Smooth muscle cell (in vitro differentiated cells): Measurements from ENCODE around the gene OPCML. TPM values are rescaled to one million over a fixed set of nuclear protein-coding genes. Genes with fewer than 3 reads are reported as not detected.

Source experiments
- DNase-seq: peaks from one replicate; lab custom pipeline; 2025; ENCODE audit not compliant: unreplicated experiment; lab: John Stamatoyannopoulos, UW
- H2AFZ ChIP-seq: fragments of 200-600 bp; sonication (generic); 2 replicates; pipeline ENCODE4 v1.6.0; 2016; ENCODE audit warnings: antibody characterized with exemption, low read depth, mild to moderate bottlenecking
- H3F3A ChIP-seq: fragments of 200-600 bp; sonication (generic); 2 replicates; pipeline ENCODE4 v1.6.0; 2017; ENCODE audit warnings: antibody characterized with exemption, low read depth
- H3K27ac ChIP-seq: fragments of 200-600 bp; sonication (generic); 2 replicates; pipeline ENCODE4 v1.5.1; 2016; ENCODE audit warnings: low read depth, mild to moderate bottlenecking
- H3K27me3 ChIP-seq: fragments of 200-600 bp; sonication (generic); 2 replicates; pipeline ENCODE4 v1.6.1; 2016; ENCODE audit warnings: low read depth, mild to moderate bottlenecking
- H3K36me3 ChIP-seq: fragments of 200-600 bp; sonication (generic); 2 replicates; pipeline ENCODE4 v1.5.1; 2016; ENCODE audit warnings: low read depth
- H3K4me1 ChIP-seq: fragments of 200-600 bp; sonication (generic); 2 replicates; pipeline ENCODE4 v1.5.1; 2016; ENCODE audit warnings: low read depth
- H3K4me2 ChIP-seq: fragments of 200-600 bp; sonication (generic); 2 replicates; pipeline ENCODE4 v1.6.0; 2016; ENCODE audit warnings: mild to moderate bottlenecking
- H3K4me3 ChIP-seq: fragments of 200-600 bp; sonication (generic); 2 replicates; pipeline ENCODE4 v1.5.1; 2016; ENCODE audit warnings: mild to moderate bottlenecking
- H3K79me2 ChIP-seq: fragments of 200-600 bp; sonication (generic); 2 replicates; pipeline ENCODE4 v1.6.0; 2016; ENCODE audit warnings: low read depth, mild to moderate bottlenecking
- H3K9ac ChIP-seq: fragments of 200-600 bp; sonication (generic); 2 replicates; pipeline ENCODE4 v1.6.0; 2016; ENCODE audit warnings: low read depth
- H3K9me3 ChIP-seq: fragments of 200-600 bp; sonication (generic); replicated peaks from 2 replicates; pipeline ENCODE4 v1.5.1; 2016; ENCODE audit warnings: low read depth
- H4K20me1 ChIP-seq: fragments of 200-600 bp; sonication (generic); 2 replicates; pipeline ENCODE4 v1.6.0; 2016; ENCODE audit warnings: low read depth
- WGBS: methylation state at CpG from one replicate; pipeline ENCODE4 v1.1.7; 2016; ENCODE audit warnings: low lambda C conversion rate; 5-methylcytosine and 5-hydroxymethylcytosine counted together
- polyA plus RNA-seq: library from polyadenylated mRNA; unstranded; fragments of >200 nt; fragmentation: Nextera tagmentation; extraction: Ambion mirVana; gene quantifications from 2 replicates; pipeline ENCODE4 v1.2.1, GENCODE V29; 2016
- total RNA-seq: library from RNA; depleted of rRNA; stranded (reverse); fragments of >200 nt; gene quantifications from 2 replicates; pipeline ENCODE4 v1.2.3, GENCODE V29; 2014
- TF ChIP-seq, protein P1 (sequence below): fragments of 200-600 bp; sonication (generic); IDR thresholded peaks from 2 replicates; pipeline ENCODE4 v1.5.1; 2017; ENCODE audit warnings: borderline replicate concordance, mild to moderate bottlenecking, antibody characterized with exemption; ENCODE audit not compliant: insufficient read depth, poor library complexity, severe bottlenecking

Gene OPCML
- total and polyA plus RNA-seq, 2 experiments from 2014 or later = 0.42 to 0.58 TPM

DNA sequence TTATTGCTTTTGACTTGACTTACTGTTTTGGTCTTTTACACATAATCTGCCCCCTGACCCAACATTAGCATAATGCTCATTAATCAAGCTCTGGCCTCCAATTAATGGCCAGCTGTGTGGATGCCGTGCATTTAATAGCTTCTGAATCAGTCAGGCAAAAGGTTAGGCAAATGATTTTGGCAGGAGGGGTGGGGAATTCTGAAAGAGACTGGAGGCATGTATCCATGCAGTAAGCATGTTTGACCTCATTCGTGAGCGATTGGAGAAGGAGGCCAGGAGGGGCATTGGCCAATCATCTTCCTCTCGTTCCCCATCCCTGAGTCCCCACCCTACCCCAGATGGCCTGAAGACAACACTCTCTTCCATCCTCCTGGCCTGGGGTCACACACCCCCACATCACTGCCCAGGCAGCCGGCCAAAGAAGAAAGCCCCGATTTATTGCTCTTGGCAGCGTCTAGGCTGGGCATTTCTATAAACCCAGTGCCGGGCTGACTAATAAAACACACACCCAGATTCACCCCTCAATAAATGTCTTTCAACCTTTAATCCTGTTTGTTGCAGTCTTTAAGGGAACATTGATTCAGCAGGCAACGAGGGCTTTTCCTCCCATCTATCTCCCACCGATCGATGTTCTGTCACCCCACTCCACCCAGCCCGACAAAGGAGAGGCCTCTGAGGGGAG lies 150.0 kb downstream of the OPCML start:
- H2AFZ ChIP-seq = no peak overlapping the region
- H3K4me3 ChIP-seq = no peak overlapping the region
- TF ChIP-seq, protein P1, sequence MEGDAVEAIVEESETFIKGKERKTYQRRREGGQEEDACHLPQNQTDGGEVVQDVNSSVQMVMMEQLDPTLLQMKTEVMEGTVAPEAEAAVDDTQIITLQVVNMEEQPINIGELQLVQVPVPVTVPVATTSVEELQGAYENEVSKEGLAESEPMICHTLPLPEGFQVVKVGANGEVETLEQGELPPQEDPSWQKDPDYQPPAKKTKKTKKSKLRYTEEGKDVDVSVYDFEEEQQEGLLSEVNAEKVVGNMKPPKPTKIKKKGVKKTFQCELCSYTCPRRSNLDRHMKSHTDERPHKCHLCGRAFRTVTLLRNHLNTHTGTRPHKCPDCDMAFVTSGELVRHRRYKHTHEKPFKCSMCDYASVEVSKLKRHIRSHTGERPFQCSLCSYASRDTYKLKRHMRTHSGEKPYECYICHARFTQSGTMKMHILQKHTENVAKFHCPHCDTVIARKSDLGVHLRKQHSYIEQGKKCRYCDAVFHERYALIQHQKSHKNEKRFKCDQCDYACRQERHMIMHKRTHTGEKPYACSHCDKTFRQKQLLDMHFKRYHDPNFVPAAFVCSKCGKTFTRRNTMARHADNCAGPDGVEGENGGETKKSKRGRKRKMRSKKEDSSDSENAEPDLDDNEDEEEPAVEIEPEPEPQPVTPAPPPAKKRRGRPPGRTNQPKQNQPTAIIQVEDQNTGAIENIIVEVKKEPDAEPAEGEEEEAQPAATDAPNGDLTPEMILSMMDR = no peak
- H3F3A ChIP-seq = no peaks in the 10 kb centered on the region
- WGBS = 85% methylated on average over 12 of the region's 12 CpGs
- no peak overlapping the region for H3K9ac ChIP-seq
- DNase-seq = no peak
- peaks cover 13% of the 10 kb centered on the region for H3K27me3 ChIP-seq
- no peaks in the 10 kb centered on the region for H3K4me1 ChIP-seq
- H3K9me3 ChIP-seq = no peaks in the 10 kb centered on the region
- H4K20me1 ChIP-seq = no peaks in the 10 kb centered on the region
- H3K79me2 ChIP-seq = no peaks in the 10 kb centered on the region
- no peaks in the 10 kb centered on the region for H3K36me3 ChIP-seq
- no peak overlapping the region for H3K27ac ChIP-seq
- no peak overlapping the region for H3K4me2 ChIP-seq

DNA sequence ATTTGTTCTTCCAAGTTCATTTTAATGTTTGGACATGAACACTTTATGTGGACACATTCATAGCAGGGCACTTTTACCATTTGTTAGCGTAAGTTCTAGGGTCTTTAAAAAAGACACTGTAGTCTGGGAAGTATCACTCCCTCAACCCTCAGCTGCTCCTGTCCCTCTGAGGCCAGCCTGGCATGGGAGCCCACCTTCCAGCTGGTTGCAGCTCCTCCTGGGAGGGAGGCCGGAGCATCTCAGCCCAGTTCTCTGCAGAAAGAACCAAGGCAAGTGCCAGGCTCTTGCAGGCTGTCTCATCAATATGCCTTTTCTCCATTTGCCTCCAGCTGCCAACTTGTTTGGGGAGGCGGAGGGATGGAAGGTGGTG lies 150.6 kb downstream of the OPCML start:
- Histone ChIP-seq H3K79me2 (no peaks in the 10 kb centered on the region), H3K9me3 (no peaks in the 10 kb centered on the region), H2AFZ (no peak overlapping the region), H4K20me1 (no peaks in the 10 kb centered on the region), H3K4me2 (no peak overlapping the region), H3K36me3 (no peaks in the 10 kb centered on the region), H3K27me3 (peaks cover 13% of the 10 kb centered on the region), H3K27ac (no peak overlapping the region), H3K4me1 (no peaks in the 10 kb centered on the region), H3K9ac (no peak overlapping the region), H3F3A (no peaks in the 10 kb centered on the region), H3K4me3 (no peak overlapping the region)
- 62% methylated on average over 3 of the region's 3 CpGs for WGBS
- no peak for DNase-seq
- TF ChIP-seq, protein P1 = no peak

DNA sequence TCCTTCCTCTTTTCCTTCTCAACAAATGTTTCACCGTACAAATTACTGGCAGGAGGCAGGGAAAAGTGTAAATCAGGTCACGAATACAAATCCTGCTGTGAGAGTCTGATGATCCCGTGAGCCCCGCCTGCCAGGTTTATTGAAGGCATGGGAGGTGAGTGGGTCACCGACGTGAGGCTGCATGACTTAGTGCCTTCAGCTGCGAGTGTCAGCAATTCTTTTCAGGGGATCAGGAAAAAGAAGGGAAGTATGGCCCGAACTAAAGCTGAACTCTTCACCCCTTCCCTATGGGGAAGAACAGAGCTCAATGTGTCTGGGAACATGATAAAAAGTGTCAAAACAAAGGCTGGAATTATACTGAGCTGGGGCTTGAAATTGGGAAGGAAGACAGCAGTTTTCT lies 166.2 kb downstream of the OPCML start:
- Histone ChIP-seq H3F3A (no peaks in the 10 kb centered on the region), H3K9ac (no peak overlapping the region), H3K36me3 (no peaks in the 10 kb centered on the region), H3K79me2 (no peaks in the 10 kb centered on the region), H3K27ac (no peak overlapping the region), H3K4me3 (no peak overlapping the region), H3K4me2 (no peak overlapping the region), H3K9me3 (no peaks in the 10 kb centered on the region), H4K20me1 (no peaks in the 10 kb centered on the region), H3K4me1 (no peaks in the 10 kb centered on the region), H3K27me3 (no peaks in the 10 kb centered on the region), H2AFZ (no peak overlapping the region)
- DNase-seq = no peak
- TF ChIP-seq, protein P1 = no peak
- WGBS = 85% methylated on average over 8 of the region's 8 CpGs

DNA sequence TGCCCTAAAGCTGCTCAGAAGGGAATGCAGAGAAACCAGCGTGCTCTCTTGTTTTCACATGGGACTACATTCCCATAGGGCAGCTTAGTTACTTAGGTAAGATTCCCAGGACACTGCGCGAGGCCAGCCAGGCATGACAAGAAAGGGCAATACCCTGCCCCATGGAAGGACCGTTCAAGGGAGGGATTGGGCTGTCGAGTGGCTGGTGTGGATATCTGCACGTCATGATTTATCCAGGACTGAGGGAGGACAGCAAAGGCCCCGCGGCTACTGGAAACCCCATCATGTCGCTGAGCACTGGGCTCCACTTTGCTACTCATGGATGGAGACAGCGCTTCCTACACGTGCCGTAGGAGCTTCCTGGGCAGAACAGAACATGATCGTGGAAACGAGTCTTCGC lies 169.4 kb downstream of the OPCML start:
- Histone ChIP-seq H3K4me3 (no peak overlapping the region), H4K20me1 (no peaks in the 10 kb centered on the region), H2AFZ (no peak overlapping the region), H3K9me3 (no peaks in the 10 kb centered on the region), H3K79me2 (no peaks in the 10 kb centered on the region), H3K4me1 (no peaks in the 10 kb centered on the region), H3K4me2 (no peak overlapping the region), H3K36me3 (no peaks in the 10 kb centered on the region), H3F3A (no peaks in the 10 kb centered on the region), H3K27ac (no peak overlapping the region), H3K27me3 (peaks cover 5% of the 10 kb centered on the region), H3K9ac (no peak overlapping the region)
- TF ChIP-seq, protein P1 = no peak
- WGBS = 88% methylated on average over 15 of the region's 15 CpGs
- DNase-seq = no peak
